ENCODE data around the gene CYP4X1.
"Not testable (repeated sequence)": the region's sequence is repeated elsewhere in the genome, so short reads cannot be mapped to it uniquely, and the experiment has no call there.

The CYP4X1 gene

DNA sequence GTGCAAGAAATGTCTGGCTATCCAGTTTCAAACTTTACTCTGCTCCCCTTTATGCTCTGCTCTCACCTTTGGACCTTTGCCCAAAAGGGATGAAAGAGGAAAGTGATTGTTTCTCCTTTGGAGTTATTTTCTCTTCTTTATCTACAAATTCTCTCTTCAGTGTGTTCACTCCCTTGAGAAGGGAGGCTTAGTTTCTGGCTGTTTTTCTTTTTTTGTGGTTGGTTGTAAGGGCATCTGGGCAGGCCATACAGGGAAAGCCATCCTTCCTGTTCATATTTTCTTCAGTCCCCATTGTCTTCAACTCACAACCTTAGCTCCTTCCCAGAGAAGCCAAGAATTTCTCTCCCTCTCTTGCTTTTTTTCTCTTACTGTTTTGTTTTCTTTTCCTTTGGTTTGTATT, 46.0 kb downstream of the CYP4X1 start:
- DNase-seq, result not testable (repeated sequence)

DNA sequence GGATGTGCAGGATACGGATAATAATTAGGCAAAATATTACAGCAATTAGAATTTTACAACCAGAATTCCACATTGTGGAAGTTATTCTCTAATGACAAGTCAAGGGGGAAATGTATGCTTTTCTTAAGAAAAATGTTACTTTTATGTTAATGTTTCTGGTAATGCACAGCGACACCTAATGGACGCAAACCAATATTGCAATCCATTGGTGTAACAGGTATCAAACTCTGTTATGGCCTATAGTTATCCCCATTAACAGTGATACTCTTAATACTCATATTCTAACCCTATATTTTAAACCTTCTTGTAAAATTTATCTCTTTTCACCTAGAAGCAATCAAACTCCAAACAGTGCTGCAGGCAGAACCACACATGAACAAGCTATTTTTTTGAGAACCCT, 65.9 kb downstream of the CYP4X1 start:
- peak in 4 of 56 donors; percentile 1 to 46 (median 2) for DNase-seq

DNA sequence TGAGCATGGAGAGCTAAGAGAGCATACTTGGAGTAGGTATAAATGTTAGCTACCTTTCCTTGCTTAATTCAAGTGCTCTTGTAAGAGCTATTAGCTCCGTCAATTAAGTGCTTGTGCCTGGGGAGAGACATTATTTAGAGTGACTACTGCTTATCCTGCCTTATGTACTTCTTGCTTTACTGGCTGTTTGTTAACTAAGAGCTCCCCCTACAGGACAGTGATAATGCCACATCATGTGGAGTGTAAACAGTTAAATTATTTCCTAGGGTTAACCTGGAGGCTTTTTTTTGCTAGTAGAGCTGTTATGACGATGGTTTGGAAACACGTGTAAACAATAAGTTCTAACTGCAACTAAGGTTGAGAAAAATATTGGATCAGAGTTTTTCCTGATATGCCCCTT, 68.0 kb downstream of the CYP4X1 start:
- DNase-seq, result not testable (repeated sequence)
